NCI-H2081 (cell line): ENCODE data around the gene PPP2R2D.

Source experiments
- DNase-seq, 2 experiments: peaks; one replicate each; lab custom pipeline; 2025; lab: John Stamatoyannopoulos, UW

PPP2R2D gene

GRCh38 chr10:131889755-131890154, 11.1 kb upstream of the PPP2R2D start:
- DNase-seq: no peak

GRCh38 chr10:131890276-131891195, 10.3 kb upstream of the PPP2R2D start:
- no peak for DNase-seq

- DNase-seq: no peak
Observed at GRCh38 chr10:131891196-131891928, 9.4 kb upstream of the PPP2R2D start.

- DNase-seq: no peak
Observed at GRCh38 chr10:131891929-131892805, 8.6 kb upstream of the PPP2R2D start.

GRCh38 chr10:131892806-131893675, 7.8 kb upstream of the PPP2R2D start:
- no peak for DNase-seq

GRCh38 chr10:131895116-131895515, 5.7 kb upstream of the PPP2R2D start:
- DNase-seq: no peak

- DNase-seq: no peak
Observed at GRCh38 chr10:131896403-131896802, 4.4 kb upstream of the PPP2R2D start.

GRCh38 chr10:131897297-131897899, 3.4 kb upstream of the PPP2R2D start:
- no peak for DNase-seq

- DNase-seq: no peak
Observed at GRCh38 chr10:131898061-131898460, 2.7 kb upstream of the PPP2R2D start.

GRCh38 chr10:131898713-131899112, 2.1 kb upstream of the PPP2R2D start:
- no peak for DNase-seq

GRCh38 chr10:131899116-131899690, 1.6 kb upstream of the PPP2R2D start:
- DNase-seq: no peak

GRCh38 chr10:131899695-131900349, 986 bp upstream of the PPP2R2D start:
- no peak for DNase-seq

- DNase-seq: peak in 1 of 2 experiments; percentile 1
Observed at GRCh38 chr10:131901181-131901829, 497 bp downstream of the PPP2R2D start.

GRCh38 chr10:131902211-131902610, 1.4 kb downstream of the PPP2R2D start:
- DNase-seq: no peak

GRCh38 chr10:131902691-131903090, 1.9 kb downstream of the PPP2R2D start:
- no peak for DNase-seq

- no peak for DNase-seq
Observed at GRCh38 chr10:131905267-131905571, 4.4 kb downstream of the PPP2R2D start.

- no peak for DNase-seq
Observed at GRCh38 chr10:131905603-131906268, 4.9 kb downstream of the PPP2R2D start.

GRCh38 chr10:131906269-131906639, 5.4 kb downstream of the PPP2R2D start:
- DNase-seq: no peak

GRCh38 chr10:131907679-131908078, 6.9 kb downstream of the PPP2R2D start:
- DNase-seq: no peak
